ENCODE results near the gene SLX4IP. TPM values are rescaled to one million over a fixed set of nuclear protein-coding genes. Genes with fewer than 3 reads are reported as not detected.
"Not testable (repeated sequence)": the region's sequence is repeated elsewhere in the genome, so short reads cannot be mapped to it uniquely, and the experiment has no call there.

Gene SLX4IP
- total RNA-seq, result 1 to 10 TPM; 3.8 to 9.1 TPM

GRCh38 chr20:10434832-10435812, at the start of gene SLX4IP:
TSS of gene SLX4IP (plus strand) at chr20:10435305. CDS start at chr20:10458205, 22,900 bp downstream.
- H3K27ac Mint-ChIP-seq, result peak within 1 kb of the TSS; percentile 96 to 97
- DNase-seq (ENCODE audit: low spot score in 2 of 2) (peak; percentile 72 to 81), ATAC-seq (peak; percentile 64 to 72)
- peaks cover 0 to 18% of the 10 kb centered on the region in 2 donors for H3K36me3 Mint-ChIP-seq
- H3K9me3 Mint-ChIP-seq, result no peaks in the 10 kb centered on the region

GRCh38 chr20:10385850-10386544, 49.1 kb upstream of the SLX4IP start:
- ATAC-seq (peak in 1 of 2 donors; percentile 78), DNase-seq (ENCODE audit: low spot score in 2 of 2) (no peak)
- Mint-ChIP-seq H3K36me3 (no peaks in the 10 kb centered on the region), H3K9me3 (no peaks in the 10 kb centered on the region), H3K27ac (no peak overlapping the region)

GRCh38 chr20:10387686-10388085, 47.4 kb upstream of the SLX4IP start:
- H3K27ac Mint-ChIP-seq, result no peak overlapping the region
- no peaks in the 10 kb centered on the region for H3K9me3 Mint-ChIP-seq
- no peak for ATAC-seq
- no peak for DNase-seq (ENCODE audit: low spot score in 2 of 2)
- H3K36me3 Mint-ChIP-seq, result no peaks in the 10 kb centered on the region

- Mint-ChIP-seq H3K9me3 (no peaks in the 10 kb centered on the region), H3K27ac (no peak overlapping the region), H3K36me3 (no peaks in the 10 kb centered on the region)
- no peak for ATAC-seq
- DNase-seq (ENCODE audit: low spot score in 2 of 2), result no peak
Observed at GRCh38 chr20:10388597-10388996, 46.5 kb upstream of the SLX4IP start.

- no peaks in the 10 kb centered on the region for H3K9me3 Mint-ChIP-seq
- no peaks in the 10 kb centered on the region for H3K36me3 Mint-ChIP-seq
- H3K27ac Mint-ChIP-seq, result no peak overlapping the region
- ATAC-seq (peak in 1 of 2 donors; percentile 61), DNase-seq (ENCODE audit: low spot score in 2 of 2) (no peak)
Observed at GRCh38 chr20:10390709-10391108, 44.4 kb upstream of the SLX4IP start.

- H3K36me3 Mint-ChIP-seq; H3K9me3 Mint-ChIP-seq; H3K27ac Mint-ChIP-seq; ATAC-seq; DNase-seq (ENCODE audit: low spot score in 2 of 2): not testable (repeated sequence)
Observed at GRCh38 chr20:10394752-10395151, 40.4 kb upstream of the SLX4IP start.

- no peak for ATAC-seq
- Mint-ChIP-seq H3K27ac (no peak overlapping the region), H3K9me3 (peaks cover 0 to 4% of the 10 kb centered on the region in 2 donors)
Observed at GRCh38 chr20:10398834-10399369, 36.2 kb upstream of the SLX4IP start.

GRCh38 chr20:10402938-10403608, 32.0 kb upstream of the SLX4IP start:
- Mint-ChIP-seq H3K9me3 (peaks cover 0 to 4% of the 10 kb centered on the region in 2 donors), H3K36me3 (peaks cover 0 to 6% of the 10 kb centered on the region in 2 donors), H3K27ac (peak overlapping the region in 1 of 2 donors; percentile 39)
- ATAC-seq (peak in 1 of 2 donors; percentile 52), DNase-seq (ENCODE audit: low spot score in 2 of 2) (no peak)

More at GRCh38 chr20:10398834-10399369, 36.2 kb upstream of the SLX4IP start:
- H3K36me3 Mint-ChIP-seq, result peaks cover 0 to 6% of the 10 kb centered on the region in 2 donors
- no peak for DNase-seq (ENCODE audit: low spot score in 2 of 2)

GRCh38 chr20:10404023-10404628, 31.0 kb upstream of the SLX4IP start:
- peak overlapping the region in 1 of 2 donors; percentile 69 for H3K27ac Mint-ChIP-seq
- DNase-seq (ENCODE audit: low spot score in 2 of 2) (no peak), ATAC-seq (no peak)
- H3K9me3 Mint-ChIP-seq, result peaks cover 0 to 4% of the 10 kb centered on the region in 2 donors
- peaks cover 0 to 6% of the 10 kb centered on the region in 2 donors for H3K36me3 Mint-ChIP-seq

GRCh38 chr20:10404959-10405530, 30.1 kb upstream of the SLX4IP start:
- Mint-ChIP-seq H3K36me3 (peaks cover 0 to 6% of the 10 kb centered on the region in 2 donors), H3K27ac (no peak overlapping the region), H3K9me3 (peaks cover 0 to 4% of the 10 kb centered on the region in 2 donors)
- DNase-seq (ENCODE audit: low spot score in 2 of 2) (no peak), ATAC-seq (no peak)

- peaks cover 0 to 2% of the 10 kb centered on the region in 2 donors for H3K9me3 Mint-ChIP-seq
- H3K36me3 Mint-ChIP-seq, result peaks cover 0 to 3% of the 10 kb centered on the region in 2 donors
- DNase-seq (ENCODE audit: low spot score in 2 of 2), result no peak
- ATAC-seq, result no peak
- no peak overlapping the region for H3K27ac Mint-ChIP-seq
Observed at GRCh38 chr20:10408108-10408813, 26.8 kb upstream of the SLX4IP start.

GRCh38 chr20:10411673-10412072, 23.4 kb upstream of the SLX4IP start:
- no peaks in the 10 kb centered on the region for H3K36me3 Mint-ChIP-seq
- H3K27ac Mint-ChIP-seq, result no peak overlapping the region
- DNase-seq (ENCODE audit: low spot score in 2 of 2) (no peak), ATAC-seq (no peak)
- H3K9me3 Mint-ChIP-seq, result no peaks in the 10 kb centered on the region

GRCh38 chr20:10412591-10413408, 22.3 kb upstream of the SLX4IP start:
- DNase-seq (ENCODE audit: low spot score in 2 of 2), result no peak
- peaks cover 5% of the 10 kb centered on the region in 2 donors for H3K36me3 Mint-ChIP-seq
- ATAC-seq, result no peak
- no peak overlapping the region for H3K27ac Mint-ChIP-seq
- H3K9me3 Mint-ChIP-seq, result no peaks in the 10 kb centered on the region

GRCh38 chr20:10415013-10415650, 20.0 kb upstream of the SLX4IP start:
- peaks cover 7 to 11% of the 10 kb centered on the region in 2 donors for H3K36me3 Mint-ChIP-seq
- DNase-seq (ENCODE audit: low spot score in 2 of 2) (no peak), ATAC-seq (no peak)
- no peak overlapping the region for H3K27ac Mint-ChIP-seq
- H3K9me3 Mint-ChIP-seq, result no peaks in the 10 kb centered on the region
